ENCODE results near the gene OSER1. TPM values are rescaled to one million over a fixed set of nuclear protein-coding genes. Genes with fewer than 3 reads are reported as not detected.

OSER1 gene
- total RNA-seq, 1 experiment from 2014 or later: 35.7 TPM

- H3K27me3 Mint-ChIP-seq (ENCODE audit: low read depth): peaks cover 3% of the 10 kb centered on the region
- H3K27ac Mint-ChIP-seq: no peak overlapping the region
- Histone ChIP-seq H2BK20ac (ENCODE audit: low read depth, low read length, poor library complexity, severe bottlenecking) (no peak overlapping the region), H2BK12ac (ENCODE audit: insufficient read length, low read depth, low read length) (no peak overlapping the region), H2AK5ac (ENCODE audit: insufficient read length, low read length) (no peak overlapping the region), H3K4ac (ENCODE audit: low read depth, low read length) (no peak overlapping the region), H4K91ac (ENCODE audit: insufficient read length, low read depth, low read length) (no peak overlapping the region), H2BK5ac (ENCODE audit: insufficient read length, low read length) (no peak overlapping the region), H4K5ac (ENCODE audit: insufficient read length, low read depth, low read length) (no peak overlapping the region), H3K79me2 (ENCODE audit: insufficient read depth, low read length) (no peaks in the 10 kb centered on the region), H2BK15ac (ENCODE audit: low read depth, low read length) (no peak overlapping the region), H3K79me1 (ENCODE audit: insufficient read depth, low read depth, low read length, poor library complexity, severe bottlenecking) (no peaks in the 10 kb centered on the region), H4K20me1 (ENCODE audit: control insufficient read depth, insufficient read depth, insufficient read length) (no peaks in the 10 kb centered on the region), H3T11ph (ENCODE audit: low read length) (no peak overlapping the region), H3K9me3 (ENCODE audit: control insufficient read depth, low read depth, low read length) (no peaks in the 10 kb centered on the region), H4K8ac (replicated peaks; ENCODE audit: insufficient read length, low read depth, low read length) (no peak overlapping the region), H2BK120ac (ENCODE audit: low read depth, low read length, poor library complexity, severe bottlenecking) (no peak overlapping the region), H3K9ac (ENCODE audit: extremely low read depth, insufficient read length, low read length) (no peak overlapping the region), H3K4me1 (ENCODE audit: insufficient read depth, low read length) (no peaks in the 10 kb centered on the region), H3K23me2 (ENCODE audit: insufficient read length, low read depth, low read length, poor library complexity, severe bottlenecking) (no peaks in the 10 kb centered on the region), H3K23ac (ENCODE audit: insufficient read length, low read depth, low read length) (no peak overlapping the region), H3K27ac (ENCODE audit: insufficient read length, low read depth, low read length) (no peak overlapping the region), H3K27me3 (ENCODE audit: insufficient read depth, low read length) (no peaks in the 10 kb centered on the region), H3K18ac (ENCODE audit: insufficient read length, low read depth, low read length) (no peak overlapping the region), H3K4me2 (ENCODE audit: insufficient read depth, insufficient read length, low read length) (no peak overlapping the region), H2AFZ (ENCODE audit: low read length) (no peak overlapping the region), H3K56ac (ENCODE audit: insufficient read length, low read depth, low read length) (no peak overlapping the region), H3K14ac (ENCODE audit: insufficient read depth, low read length) (no peak overlapping the region)
- no CpG with 5 or more reads among the region's 5 CpGs for WGBS (ENCODE audit: extremely low coverage, insufficient read length, low lambda C conversion rate)
- no peak for DNase-seq
- TF ChIP-seq CTCF (conservative IDR thresholded peaks at IDR 0.05): no peak
- peaks cover 0 to 4% of the 10 kb centered on the region in 2 experiments; a peak in 1 of 4 replicates for H3K4me1 Mint-ChIP-seq
- no peak overlapping the region for H3K4me3 Mint-ChIP-seq
- no peaks in the 10 kb centered on the region; a peak in 1 of 5 replicates for H3K9me3 Mint-ChIP-seq
- H3K36me3 Mint-ChIP-seq (ENCODE audit: insufficient read depth in 1 of 3, low read depth in 3 of 3): no peaks in the 10 kb centered on the region
Observed at GRCh38 chr20:44157061-44157460, 53.5 kb downstream of the OSER1 start.
